ENCODE results near the gene NELL2.
"Not testable (repeated sequence)": the region's sequence is repeated elsewhere in the genome, so short reads cannot be mapped to it uniquely, and the experiment has no call there.

NELL2 gene

DNA sequence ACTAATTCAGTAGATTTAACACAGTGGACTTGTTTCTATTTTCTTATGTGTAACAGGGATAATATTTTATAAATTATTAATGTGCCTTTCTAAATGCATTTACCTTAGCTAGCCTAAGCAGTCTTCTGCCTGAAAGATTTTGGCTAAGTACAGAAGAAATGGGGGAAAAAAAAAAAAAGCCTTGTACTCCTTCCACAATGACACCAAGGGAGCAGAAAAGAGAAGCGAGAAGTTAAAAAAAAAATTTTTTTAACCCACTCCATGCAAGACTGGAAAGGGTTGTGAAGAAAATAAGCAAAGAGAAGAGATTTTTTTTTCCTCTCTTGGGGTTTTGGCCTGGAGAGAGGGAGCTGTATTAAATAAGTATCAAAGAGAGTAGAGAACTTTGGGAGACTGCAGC, 28.7 kb downstream of the NELL2 start:
- DNase-seq: no peak

- no peak for DNase-seq
Measured at GRCh38 chr12:44846826-44847225, 29.3 kb downstream of the NELL2 start.

- DNase-seq: no peak
Measured at GRCh38 chr12:44842669-44843068, 33.4 kb downstream of the NELL2 start.

GRCh38 chr12:44839785-44840184, 36.3 kb downstream of the NELL2 start:
- DNase-seq: no peak

- no peak for DNase-seq
Measured at GRCh38 chr12:44837114-44837755, 38.9 kb downstream of the NELL2 start.

DNA sequence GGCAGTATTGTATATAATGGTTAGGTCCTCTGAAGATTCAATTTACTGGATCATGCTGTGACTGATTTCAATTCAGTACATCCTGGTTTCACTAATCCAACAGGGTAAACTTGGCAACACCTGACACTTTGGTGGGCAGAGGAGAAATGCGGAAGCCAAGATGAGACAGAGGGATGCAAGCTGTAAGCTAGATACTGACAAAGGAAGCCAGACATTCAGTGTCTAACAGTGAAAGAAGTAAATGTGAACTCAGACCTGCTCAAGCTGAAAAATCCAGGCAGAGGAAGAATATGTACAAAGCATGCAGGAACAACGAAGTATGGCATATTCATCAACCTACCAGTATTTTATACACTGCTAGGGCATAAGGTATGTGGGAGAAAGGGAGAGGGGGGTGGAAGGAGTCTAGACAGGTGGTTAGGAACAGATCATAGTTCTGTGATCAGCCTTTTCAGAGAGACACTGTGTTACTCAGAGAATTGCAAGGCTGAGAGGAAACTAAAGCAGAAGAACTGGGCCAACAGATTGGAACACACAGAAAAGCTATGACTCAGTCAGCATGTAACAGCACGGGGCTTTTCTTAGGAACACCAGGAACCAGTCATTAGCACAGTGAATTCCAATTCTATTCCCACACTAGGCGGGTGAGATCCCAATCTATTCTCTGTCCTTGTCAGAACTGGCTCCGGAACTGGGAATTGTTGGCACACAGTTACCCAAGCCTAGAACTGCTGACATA, 40.3 kb downstream of the NELL2 start:
- DNase-seq: peak; percentile 83

DNA sequence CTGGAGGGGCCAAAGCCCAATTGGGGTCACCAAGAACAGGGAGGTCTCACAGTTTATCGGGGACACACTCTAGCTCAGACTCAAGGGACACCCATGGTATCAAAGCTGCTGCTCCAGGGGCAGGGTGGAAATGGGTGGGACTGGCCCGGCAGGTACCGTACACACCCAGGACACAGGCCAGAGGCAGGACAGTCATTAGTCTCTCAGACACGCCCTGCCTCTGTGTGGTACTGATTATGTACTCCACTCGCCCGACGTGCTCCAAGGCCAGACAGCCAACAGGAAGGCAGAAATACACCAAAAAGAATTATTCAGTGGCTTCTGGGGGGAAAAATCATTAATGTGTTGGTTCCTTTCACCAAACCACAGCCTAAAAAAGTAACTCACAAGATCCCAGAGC, 41.1 kb downstream of the NELL2 start:
- DNase-seq: not testable (repeated sequence)

DNA sequence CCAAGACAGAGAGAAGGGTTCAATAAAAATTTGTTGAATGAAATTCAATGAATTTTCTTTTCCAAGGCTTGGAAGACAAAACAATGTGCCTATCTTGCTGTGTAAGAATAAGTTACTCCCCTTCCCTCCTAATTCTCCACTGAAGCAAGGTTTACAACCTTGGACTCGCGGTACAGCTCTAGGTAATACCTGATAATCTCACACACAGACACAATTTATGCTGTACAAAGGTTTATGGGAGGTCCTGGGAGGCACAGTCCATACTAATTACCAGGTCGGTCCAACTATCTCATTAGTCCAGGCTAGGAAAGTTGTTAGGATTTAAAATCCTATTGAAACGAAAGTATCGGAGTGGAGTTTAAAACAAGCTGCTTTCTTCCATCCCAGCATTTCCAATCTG, 42.6 kb downstream of the NELL2 start:
- no peak for DNase-seq

GRCh38 chr12:44830566-44831055, 45.5 kb downstream of the NELL2 start:
- DNase-seq: no peak

GRCh38 chr12:44829045-44829444, 47.1 kb downstream of the NELL2 start:
- DNase-seq: no peak

DNA sequence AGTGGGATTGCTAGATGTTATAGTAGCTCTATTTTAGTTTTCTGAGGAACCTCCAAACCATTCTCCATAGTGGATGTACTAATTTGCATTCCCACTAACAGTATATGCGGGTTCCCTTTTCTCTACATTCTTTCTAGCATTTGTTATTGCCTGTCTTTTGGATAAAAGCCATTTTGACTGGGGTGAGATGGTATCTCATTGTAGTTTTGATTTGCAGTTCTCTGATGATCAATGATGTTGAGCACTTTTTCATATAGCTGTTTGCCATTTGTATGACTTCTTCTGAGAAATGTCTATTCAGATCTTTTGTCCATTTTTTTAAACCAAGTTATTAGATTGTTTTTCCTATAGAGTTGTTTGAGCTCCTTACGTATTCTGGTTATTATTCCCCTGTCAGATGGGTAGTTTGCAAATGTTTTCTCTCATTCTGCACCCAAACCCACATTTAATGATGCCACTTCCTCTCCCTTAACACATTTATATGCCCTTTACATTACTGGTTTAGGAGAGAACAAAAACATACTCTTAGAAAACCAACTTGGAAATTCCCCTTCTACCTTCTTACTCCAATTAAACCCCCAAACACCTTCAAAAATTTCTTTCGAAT, 48.2 kb downstream of the NELL2 start:
- peak; percentile 78 for DNase-seq

- not testable (repeated sequence) for DNase-seq
Measured at GRCh38 chr12:44821702-44822101, 54.4 kb downstream of the NELL2 start.

DNA sequence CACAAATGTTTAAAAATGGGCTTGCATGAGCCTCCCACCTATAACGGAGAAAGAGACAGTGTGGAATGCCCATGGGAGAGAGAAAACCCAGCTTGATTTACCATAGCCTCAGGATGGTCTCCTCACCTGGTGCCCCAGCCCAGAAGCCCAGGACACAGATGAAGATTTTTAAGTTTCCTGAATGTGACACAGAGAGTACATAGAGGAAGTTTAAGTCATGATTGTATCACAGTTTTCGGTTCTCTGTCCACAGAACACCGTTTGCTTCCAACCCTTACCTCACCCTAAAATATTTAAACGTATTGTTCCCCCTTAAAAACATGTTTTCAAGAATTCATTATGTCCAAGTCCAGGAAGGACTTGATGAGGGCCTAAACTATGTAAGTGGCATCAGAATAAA, 56.2 kb downstream of the NELL2 start:
- no peak for DNase-seq

- no peak for DNase-seq
Measured at GRCh38 chr12:44817687-44818086, 58.4 kb downstream of the NELL2 start.

GRCh38 chr12:44816446-44817017, 59.6 kb downstream of the NELL2 start:
- DNase-seq: no peak

GRCh38 chr12:44812062-44812461, 64.1 kb downstream of the NELL2 start:
- peak; percentile 77 for DNase-seq

DNA sequence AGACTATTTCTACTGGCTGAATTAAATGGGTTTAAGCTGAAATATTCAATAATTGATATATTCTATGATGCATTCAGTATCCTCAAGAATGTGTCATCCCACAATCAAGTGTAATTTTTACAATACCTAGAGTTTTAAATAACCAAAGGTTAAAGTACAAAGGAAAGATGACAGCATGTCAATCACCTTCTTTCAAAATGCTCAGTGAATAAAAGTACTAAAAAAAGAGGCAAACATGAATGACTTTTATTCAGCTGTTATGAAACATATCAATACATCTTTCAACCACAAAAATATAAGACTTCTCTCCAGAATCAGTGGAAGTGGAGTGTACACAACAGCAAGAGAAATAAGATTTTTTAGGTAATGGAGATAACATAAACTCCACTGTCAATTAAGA, 72.0 kb downstream of the NELL2 start:
- no peak for DNase-seq

DNA sequence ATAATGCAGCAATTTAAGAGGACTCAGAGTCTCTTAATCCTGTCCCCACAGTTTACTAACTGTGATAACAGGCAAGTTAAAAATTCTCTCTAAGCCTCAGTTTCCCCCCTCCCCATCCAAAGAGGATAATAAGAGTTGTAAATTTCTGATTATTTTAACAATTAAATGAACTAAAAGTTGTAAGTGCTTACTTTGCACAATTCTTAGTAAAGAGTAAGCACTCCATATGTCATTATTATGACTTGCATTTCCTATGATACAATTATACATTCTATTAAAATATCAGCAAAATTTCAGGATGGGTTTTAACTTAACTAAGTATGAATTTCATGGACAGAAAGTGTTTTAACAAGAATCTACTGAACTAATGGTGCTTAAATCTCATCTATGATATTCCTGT, 80.1 kb downstream of the NELL2 start:
- no peak for DNase-seq

DNA sequence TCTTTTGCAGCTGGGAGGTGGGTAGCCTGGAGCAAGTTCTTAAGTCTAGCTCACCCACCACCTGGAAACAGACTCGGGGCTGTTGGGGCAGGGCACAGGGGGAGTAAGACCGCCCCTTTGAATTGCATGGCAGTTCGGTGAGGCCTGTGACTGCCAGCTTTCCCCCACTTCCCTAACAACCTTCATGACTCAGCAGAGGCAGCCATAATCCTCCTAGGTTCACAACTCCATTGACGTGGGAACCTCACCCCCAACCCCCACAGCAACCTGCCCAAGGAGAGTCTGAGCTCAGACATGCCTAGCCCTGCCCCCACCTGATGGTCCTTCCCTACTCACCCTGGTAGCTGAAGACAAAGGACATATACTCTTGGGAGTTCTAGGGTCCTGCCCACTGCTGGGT, 87.4 kb downstream of the NELL2 start:
- no peak for DNase-seq

- DNase-seq: no peak
Measured at GRCh38 chr12:44780221-44780790, 95.8 kb downstream of the NELL2 start.

- no peak for DNase-seq
Measured at GRCh38 chr12:44779766-44780165, 96.3 kb downstream of the NELL2 start.

DNA sequence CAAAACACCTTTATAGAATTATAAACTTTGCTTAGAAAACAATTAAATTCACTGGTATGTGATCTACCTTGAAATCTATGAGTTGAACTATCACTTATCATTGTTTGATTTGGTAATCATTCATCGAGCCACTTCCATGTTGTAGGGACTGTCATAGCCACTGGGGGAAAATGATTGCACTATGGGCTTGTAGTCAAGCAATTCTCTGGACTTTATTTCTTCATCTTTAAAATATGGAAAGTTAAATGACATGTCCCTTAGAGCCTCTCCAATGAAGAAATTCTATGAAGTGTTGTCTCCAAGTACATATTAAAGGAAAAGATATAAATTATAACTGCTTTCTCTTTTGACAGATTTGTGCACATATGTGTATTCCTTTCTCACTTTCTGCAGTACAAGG, 97.3 kb downstream of the NELL2 start:
- no peak for DNase-seq

GRCh38 chr12:44777044-44777443, 99.1 kb downstream of the NELL2 start:
- DNase-seq: no peak
